Lower leg skin (tissue), 4 donors: Measurements from ENCODE around the gene TBC1D22A. TPM values are rescaled to one million over a fixed set of nuclear protein-coding genes. Genes with fewer than 3 reads are reported as not detected.

ENCODE experiments used
- DNase-seq, 2 donors: peaks; one replicate each; pipeline ENCODE4 v3.0.0-alpha.2; 2019; ENCODE audit warnings: low spot score in 2 of 2
- H3K4me3 ChIP-seq: fragments of 200-600 bp; sonication (generic); 2 replicates; pipeline ENCODE4 v1.5.1; 2017; ENCODE audit warnings: mild to moderate bottlenecking, low read depth; ENCODE audit not compliant: poor library complexity, severe bottlenecking
- POLR2A ChIP-seq, 2 donors: fragments of 450-650 bp; IDR thresholded peaks; one replicate each; pipeline ENCODE4 v1.6.1; 2016 to 2017; ENCODE audit warnings: antibody characterized with exemption in 2 of 2, mild to moderate bottlenecking in 1 of 2, moderate library complexity in 1 of 2
- WGBS, 2 donors: methylation state at CpG; one replicate each; pipeline ENCODE4 v1.1.5; 2018; 5-methylcytosine and 5-hydroxymethylcytosine counted together
- intact Hi-C: fragments of 100-400 bp; cut with DNase I; formaldehyde crosslinking; loops from one replicate; pipeline ENCODE4 v1.15.0; 2023; ENCODE audit warnings: low total_unique reads
- total RNA-seq, 4 donors: library from RNA; depleted of rRNA; stranded (reverse); fragments of >200 nt; gene quantifications; one replicate each; pipeline ENCODE4 v1.1.0, GENCODE V29; 2016
- TF ChIP-seq, protein P1 (sequence below), 3 donors: fragments of 450-650 bp; IDR thresholded peaks; one replicate each; pipeline ENCODE4 v1.5.1; 2016; ENCODE audit warnings: antibody characterized with exemption in 3 of 3, mild to moderate bottlenecking in 3 of 3, moderate library complexity in 2 of 3

Gene TBC1D22A
- total RNA-seq, 4 donors from 2014 or later, result 21.8 to 32.3 (median 31.6) TPM

DNA sequence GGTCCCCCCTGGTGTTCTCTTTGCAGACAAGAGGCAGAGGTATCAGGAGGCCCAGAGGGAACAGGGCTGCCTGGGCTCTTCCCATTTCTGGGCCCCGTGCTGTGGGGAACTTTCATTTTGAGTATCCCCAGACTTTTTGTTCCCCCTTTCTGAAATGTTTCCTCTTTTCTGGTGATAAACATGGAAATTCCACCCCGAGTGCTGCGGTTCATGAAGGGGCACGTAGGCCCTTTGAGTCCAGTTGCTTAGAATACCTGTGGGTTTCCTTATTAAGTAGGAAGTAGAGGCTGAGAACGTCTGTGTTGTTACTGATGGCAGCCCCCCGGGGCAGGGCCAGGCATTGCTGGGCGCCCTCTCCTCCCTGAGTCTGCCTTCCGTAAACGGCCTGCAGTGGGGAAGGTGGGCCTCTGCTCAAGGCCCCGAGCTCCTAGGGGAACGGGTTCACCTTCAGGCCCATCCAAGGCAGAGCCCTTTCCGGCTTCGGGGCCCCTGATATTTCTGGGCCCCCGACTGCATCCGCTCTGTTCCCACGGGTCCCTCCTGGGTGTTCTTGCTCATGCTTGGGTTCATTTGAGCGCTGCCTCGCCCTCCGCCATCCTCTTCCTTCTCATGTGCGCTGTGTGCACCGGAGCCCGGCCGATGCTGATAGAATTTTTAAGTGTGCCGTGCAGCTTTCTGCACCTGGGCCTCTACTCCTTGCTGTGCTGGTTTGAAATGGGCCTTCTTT, 12.0 kb downstream of the TBC1D22A start:
- intact Hi-C loops, result no loop called here
- H3K4me3 ChIP-seq, result no peak overlapping the region
- TF ChIP-seq, protein P1, sequence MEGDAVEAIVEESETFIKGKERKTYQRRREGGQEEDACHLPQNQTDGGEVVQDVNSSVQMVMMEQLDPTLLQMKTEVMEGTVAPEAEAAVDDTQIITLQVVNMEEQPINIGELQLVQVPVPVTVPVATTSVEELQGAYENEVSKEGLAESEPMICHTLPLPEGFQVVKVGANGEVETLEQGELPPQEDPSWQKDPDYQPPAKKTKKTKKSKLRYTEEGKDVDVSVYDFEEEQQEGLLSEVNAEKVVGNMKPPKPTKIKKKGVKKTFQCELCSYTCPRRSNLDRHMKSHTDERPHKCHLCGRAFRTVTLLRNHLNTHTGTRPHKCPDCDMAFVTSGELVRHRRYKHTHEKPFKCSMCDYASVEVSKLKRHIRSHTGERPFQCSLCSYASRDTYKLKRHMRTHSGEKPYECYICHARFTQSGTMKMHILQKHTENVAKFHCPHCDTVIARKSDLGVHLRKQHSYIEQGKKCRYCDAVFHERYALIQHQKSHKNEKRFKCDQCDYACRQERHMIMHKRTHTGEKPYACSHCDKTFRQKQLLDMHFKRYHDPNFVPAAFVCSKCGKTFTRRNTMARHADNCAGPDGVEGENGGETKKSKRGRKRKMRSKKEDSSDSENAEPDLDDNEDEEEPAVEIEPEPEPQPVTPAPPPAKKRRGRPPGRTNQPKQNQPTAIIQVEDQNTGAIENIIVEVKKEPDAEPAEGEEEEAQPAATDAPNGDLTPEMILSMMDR (IDR thresholded peaks at IDR 0.05), result no peak
- no peak for TF ChIP-seq POLR2A (IDR thresholded peaks at IDR 0.05)
- 60 to 69% methylated on average over 24 of the region's 24 CpGs for WGBS, 2 donors
- DNase-seq, result peak in 1 of 2 donors; percentile 38

GRCh38 chr22:46774980-46775849, 12.8 kb downstream of the TBC1D22A start:
- WGBS, 2 donors, result 54 to 57% methylated on average over 20 of the region's 20 CpGs
- DNase-seq, result no peak
- TF ChIP-seq, protein P1 (IDR thresholded peaks at IDR 0.05), result no peak
- TF ChIP-seq POLR2A (IDR thresholded peaks at IDR 0.05), result no peak
- intact Hi-C loops, result no loop called here
- H3K4me3 ChIP-seq, result no peak overlapping the region

- intact Hi-C loops, result no loop called here
- WGBS, 2 donors, result 64 to 66% methylated on average over 22 of the region's 22 CpGs
- H3K4me3 ChIP-seq, result no peak overlapping the region
- DNase-seq, result no peak
- TF ChIP-seq, protein P1 (IDR thresholded peaks at IDR 0.05), result no peak
- no peak for TF ChIP-seq POLR2A (IDR thresholded peaks at IDR 0.05)
Observed at GRCh38 chr22:46775850-46776826, 13.7 kb downstream of the TBC1D22A start.

DNA sequence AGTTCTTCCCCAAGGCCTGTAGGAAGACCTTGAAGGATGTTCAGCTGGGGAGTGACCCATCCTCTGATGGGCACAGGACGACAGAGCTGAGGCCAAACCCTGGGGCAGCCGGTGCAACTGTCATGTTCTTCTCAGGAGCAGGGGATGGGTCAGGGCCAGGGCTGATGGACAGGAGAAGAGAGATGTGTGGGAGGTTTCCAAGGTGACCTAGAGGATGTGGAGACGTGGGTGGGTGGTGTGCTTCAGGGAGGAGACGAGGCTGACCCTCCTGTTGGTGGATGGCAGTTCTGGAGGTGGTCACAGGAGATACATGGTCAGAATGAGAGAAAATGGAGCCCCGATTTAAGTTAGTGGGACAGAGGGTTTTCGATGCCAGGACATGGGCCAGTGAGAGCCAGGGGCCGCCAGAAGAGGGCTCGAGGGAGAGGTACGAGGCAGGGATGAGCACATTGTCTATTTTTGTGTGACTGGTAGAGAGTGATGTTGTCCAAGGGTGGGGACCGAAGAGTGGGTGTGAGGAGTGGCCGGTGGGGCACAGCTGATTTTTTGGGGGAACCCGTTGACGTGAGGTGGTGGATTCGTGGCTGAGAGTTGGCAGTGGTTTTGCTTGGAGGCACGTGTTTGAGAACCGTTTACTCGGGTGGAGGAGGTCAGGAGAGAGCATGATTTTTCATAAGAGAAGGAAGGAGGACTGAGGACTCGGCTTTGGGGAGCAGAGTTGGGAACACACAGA, 14.6 kb downstream of the TBC1D22A start:
- DNase-seq, result no peak

More for the DNA sequence above, 14.6 kb downstream of the TBC1D22A start:
- WGBS, 2 donors, result 58 to 71% methylated on average over 18 of the region's 18 CpGs
- intact Hi-C loops, result no loop called here
- H3K4me3 ChIP-seq, result no peak overlapping the region
- TF ChIP-seq POLR2A (IDR thresholded peaks at IDR 0.05), result no peak
- TF ChIP-seq, protein P1 (IDR thresholded peaks at IDR 0.05), result no peak
